HepG2 (cell line): Measurements from ENCODE around the gene SLC19A1. TPM values are rescaled to one million over a fixed set of nuclear protein-coding genes. Genes with fewer than 3 reads are reported as not detected.

Experiments
- AGO2 ChIP-seq: fragments of 200-400 bp; formaldehyde crosslinking; optimal IDR thresholded peaks from 2 replicates; pipeline ENCODE3; 2017; ENCODE audit warnings: mild to moderate bottlenecking, low read depth, low read length, moderate library complexity
- HNRNPL ChIP-seq: fragments of 200-400 bp; formaldehyde crosslinking; IDR thresholded peaks from 2 replicates; pipeline ENCODE4 v1.6.1; 2017; ENCODE audit warnings: mild to moderate bottlenecking, low read depth, low read length
- RBFOX2 ChIP-seq: fragments of 200-400 bp; formaldehyde crosslinking; IDR thresholded peaks from 2 replicates; pipeline ENCODE4 v1.6.1; 2017; ENCODE audit warnings: low read depth, mild to moderate bottlenecking, low read length
- ZNF326 ChIP-seq: sonication (generic); formaldehyde crosslinking; IDR thresholded peaks from 2 replicates; pipeline ENCODE4 v1.4.0; 2020; ENCODE audit warnings: missing genetic modification reagents, borderline replicate concordance
- polyA plus RNA-seq, 8 experiments: library from polyadenylated mRNA; depleted of rRNA in 3 of 8; stranded (reverse) in 7 of 8; unstranded in 1 of 8; fragments of >200 nt; fragmentation: Illumina TruSeq in 4 of 8; extraction: Trizol in 4 of 8; gene quantifications; 2 replicates each; pipeline versions ENCODE4 v1.2.1 to v1.2.3, GENCODE V29; 2011 to 2016; ENCODE audit warnings: low read depth in 4 of 8, missing spikeins in 1 of 8, mixed read lengths in 1 of 8; ENCODE audit not compliant: insufficient read depth in 1 of 8
- total RNA-seq, 5 experiments: library from RNA; depleted of rRNA; stranded (reverse); fragments of >200 nt; fragmentation: Illumina TruSeq; extraction: Trizol; gene quantifications; 2 replicates each; pipeline ENCODE4 v1.2.3, GENCODE V29; 2016; ENCODE audit warnings: low read depth in 1 of 5
- TF ChIP-seq, protein P1 (sequence below): sonication (generic); formaldehyde crosslinking; IDR thresholded peaks from 2 replicates; pipeline ENCODE4 v1.4.0; 2020; ENCODE audit warnings: missing genetic modification reagents
- TF ChIP-seq, protein P2 (sequence below): sonication (generic); formaldehyde crosslinking; IDR thresholded peaks from 2 replicates; pipeline ENCODE4 v1.4.0; 2020; ENCODE audit warnings: missing genetic modification reagents

SLC19A1 gene
- total and polyA plus RNA-seq, 2 of the 13 experiments (the other 11 are each of a cell fraction or from before 2014, with no cell fraction given): 21.8 to 23.0 TPM

DNA sequence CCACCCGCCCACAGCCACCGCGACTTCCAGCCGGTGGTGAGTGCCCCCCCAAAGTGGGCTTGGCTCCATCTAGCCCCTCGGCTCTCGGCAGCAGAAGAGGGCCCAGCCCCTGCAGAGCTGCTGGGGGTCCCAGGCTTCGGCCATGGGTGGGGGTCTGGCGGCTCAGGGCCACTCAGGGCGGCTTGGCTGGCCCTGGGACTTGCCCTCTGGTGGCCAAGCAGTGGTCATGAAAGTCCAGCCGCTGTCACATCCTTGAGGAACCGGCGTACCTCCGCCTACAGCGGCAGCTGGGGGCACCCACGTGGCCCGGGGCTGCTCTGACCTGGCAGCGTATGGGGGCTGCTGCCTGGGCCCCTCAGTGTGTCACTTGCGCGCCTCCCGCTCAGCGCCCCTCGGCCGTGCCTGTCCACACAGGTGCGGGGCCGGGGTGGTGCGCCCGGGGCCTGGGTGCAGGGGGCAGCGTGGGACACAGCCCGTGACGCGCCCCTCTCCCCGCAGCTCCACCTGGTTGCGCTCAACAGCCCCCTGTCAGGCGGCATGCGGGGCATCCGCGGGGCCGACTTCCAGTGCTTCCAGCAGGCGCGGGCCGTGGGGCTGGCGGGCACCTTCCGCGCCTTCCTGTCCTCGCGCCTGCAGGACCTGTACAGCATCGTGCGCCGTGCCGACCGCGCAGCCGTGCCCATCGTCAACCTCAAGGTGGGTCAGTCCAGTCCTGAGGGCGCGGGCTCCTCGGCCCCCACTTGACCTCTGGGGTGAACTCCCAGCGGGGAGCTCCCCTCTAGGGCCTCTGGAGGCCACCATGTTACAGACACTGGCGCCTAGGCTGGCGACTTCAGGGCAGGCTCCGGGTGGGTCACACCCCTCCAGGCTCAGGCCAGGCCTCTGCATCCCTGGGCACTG lies 32.4 kb downstream of the SLC19A1 start (continued):
- TF ChIP-seq RBFOX2 (peak; percentile 11; the same call in 1 of the 2 replicates), AGO2 (peak; percentile 91), HNRNPL (0 out of 2 replicates have a peak, but pooled peaks have one; percentile 50), ZNF326 (0 out of 2 replicates have a peak, but pooled peaks have one; percentile 24)
- TF ChIP-seq, protein P1, sequence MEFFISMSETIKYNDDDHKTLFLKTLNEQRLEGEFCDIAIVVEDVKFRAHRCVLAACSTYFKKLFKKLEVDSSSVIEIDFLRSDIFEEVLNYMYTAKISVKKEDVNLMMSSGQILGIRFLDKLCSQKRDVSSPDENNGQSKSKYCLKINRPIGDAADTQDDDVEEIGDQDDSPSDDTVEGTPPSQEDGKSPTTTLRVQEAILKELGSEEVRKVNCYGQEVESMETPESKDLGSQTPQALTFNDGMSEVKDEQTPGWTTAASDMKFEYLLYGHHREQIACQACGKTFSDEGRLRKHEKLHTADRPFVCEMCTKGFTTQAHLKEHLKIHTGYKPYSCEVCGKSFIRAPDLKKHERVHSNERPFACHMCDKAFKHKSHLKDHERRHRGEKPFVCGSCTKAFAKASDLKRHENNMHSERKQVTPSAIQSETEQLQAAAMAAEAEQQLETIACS (CRISPR knock-in tag): no peak
- TF ChIP-seq, protein P2, sequence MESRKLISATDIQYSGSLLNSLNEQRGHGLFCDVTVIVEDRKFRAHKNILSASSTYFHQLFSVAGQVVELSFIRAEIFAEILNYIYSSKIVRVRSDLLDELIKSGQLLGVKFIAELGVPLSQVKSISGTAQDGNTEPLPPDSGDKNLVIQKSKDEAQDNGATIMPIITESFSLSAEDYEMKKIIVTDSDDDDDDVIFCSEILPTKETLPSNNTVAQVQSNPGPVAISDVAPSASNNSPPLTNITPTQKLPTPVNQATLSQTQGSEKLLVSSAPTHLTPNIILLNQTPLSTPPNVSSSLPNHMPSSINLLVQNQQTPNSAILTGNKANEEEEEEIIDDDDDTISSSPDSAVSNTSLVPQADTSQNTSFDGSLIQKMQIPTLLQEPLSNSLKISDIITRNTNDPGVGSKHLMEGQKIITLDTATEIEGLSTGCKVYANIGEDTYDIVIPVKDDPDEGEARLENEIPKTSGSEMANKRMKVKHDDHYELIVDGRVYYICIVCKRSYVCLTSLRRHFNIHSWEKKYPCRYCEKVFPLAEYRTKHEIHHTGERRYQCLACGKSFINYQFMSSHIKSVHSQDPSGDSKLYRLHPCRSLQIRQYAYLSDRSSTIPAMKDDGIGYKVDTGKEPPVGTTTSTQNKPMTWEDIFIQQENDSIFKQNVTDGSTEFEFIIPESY (CRISPR knock-in tag): peak; percentile 40; the same call in 1 of the 2 replicates
- TF ChIP-seq, all 625 proteins: peak for 12
